ENCODE measurements around the gene DGCR6L. TPM values are rescaled to one million over a fixed set of nuclear protein-coding genes. Genes with fewer than 3 reads are reported as not detected.
"Not testable (repeated sequence)": the region's sequence is repeated elsewhere in the genome, so short reads cannot be mapped to it uniquely, and the experiment has no call there.

The DGCR6L gene
- polyA plus RNA-seq, 4 donors = 47.2 to 80.1 (median 53.8) TPM

- FAIRE-seq = not testable (repeated sequence)
- 89 to 93% (median 91%) methylated on average over 18 to 22 of the region's 22 CpGs for WGBS, 3 donors
Measured at GRCh38 chr22:20308806-20309650, 10.8 kb downstream of the DGCR6L start.

GRCh38 chr22:20307448-20308447 is 12.1 kb downstream of the DGCR6L start:
- not testable (repeated sequence) for H3K27me3 ChIP-seq (ENCODE audit: control insufficient read depth in 3 of 3, insufficient read depth in 3 of 3, low read length in 3 of 3); DNase-seq; H3K27ac ChIP-seq (ENCODE audit: low read depth in 1 of 3, low read length in 2 of 3); FAIRE-seq; H3K36me3 ChIP-seq (ENCODE audit: control insufficient read depth in 3 of 3, insufficient read depth in 2 of 3, low read depth in 1 of 3, low read length in 3 of 3); H3K4me1 ChIP-seq (ENCODE audit: control insufficient read depth in 3 of 3, insufficient read depth in 2 of 3, low read depth in 1 of 3, low read length in 2 of 3); H3K9me3 ChIP-seq (ENCODE audit: control insufficient read depth in 2 of 2, insufficient read depth in 1 of 2, low read depth in 1 of 2, low read length in 1 of 2); H3K4me3 ChIP-seq (ENCODE audit: low read depth in 1 of 3, low read length in 3 of 3)
- 83 to 89% (median 86%) methylated on average over 12 to 14 of the region's 14 CpGs for WGBS, 3 donors

More at GRCh38 chr22:20308806-20309650, 10.8 kb downstream of the DGCR6L start:
- not testable (repeated sequence) for H3K4me1 ChIP-seq (ENCODE audit: control insufficient read depth in 3 of 3, insufficient read depth in 2 of 3, low read depth in 1 of 3, low read length in 2 of 3); H3K9me3 ChIP-seq (ENCODE audit: control insufficient read depth in 2 of 2, insufficient read depth in 1 of 2, low read depth in 1 of 2, low read length in 1 of 2); DNase-seq; H3K27ac ChIP-seq (ENCODE audit: low read depth in 1 of 3, low read length in 2 of 3); H3K4me3 ChIP-seq (ENCODE audit: low read depth in 1 of 3, low read length in 3 of 3); H3K27me3 ChIP-seq (ENCODE audit: control insufficient read depth in 3 of 3, insufficient read depth in 3 of 3, low read length in 3 of 3)
- peaks cover 0 to 12% (median 0%) of the 10 kb centered on the region in 3 donors for H3K36me3 ChIP-seq (ENCODE audit: control insufficient read depth in 3 of 3, insufficient read depth in 2 of 3, low read depth in 1 of 3, low read length in 3 of 3)

- WGBS, 3 donors = 81 to 92% (median 91%) methylated on average over 17 to 20 of the region's 21 CpGs
- H3K27me3 ChIP-seq (ENCODE audit: control insufficient read depth in 3 of 3, insufficient read depth in 3 of 3, low read length in 3 of 3); H3K4me3 ChIP-seq (ENCODE audit: low read depth in 1 of 3, low read length in 3 of 3); H3K36me3 ChIP-seq (ENCODE audit: control insufficient read depth in 3 of 3, insufficient read depth in 2 of 3, low read depth in 1 of 3, low read length in 3 of 3); H3K9me3 ChIP-seq (ENCODE audit: control insufficient read depth in 2 of 2, insufficient read depth in 1 of 2, low read depth in 1 of 2, low read length in 1 of 2); H3K4me1 ChIP-seq (ENCODE audit: control insufficient read depth in 3 of 3, insufficient read depth in 2 of 3, low read depth in 1 of 3, low read length in 2 of 3); DNase-seq; H3K27ac ChIP-seq (ENCODE audit: low read depth in 1 of 3, low read length in 2 of 3); FAIRE-seq: not testable (repeated sequence)
Measured at GRCh38 chr22:20306646-20307447, 13.0 kb downstream of the DGCR6L start.

DNA sequence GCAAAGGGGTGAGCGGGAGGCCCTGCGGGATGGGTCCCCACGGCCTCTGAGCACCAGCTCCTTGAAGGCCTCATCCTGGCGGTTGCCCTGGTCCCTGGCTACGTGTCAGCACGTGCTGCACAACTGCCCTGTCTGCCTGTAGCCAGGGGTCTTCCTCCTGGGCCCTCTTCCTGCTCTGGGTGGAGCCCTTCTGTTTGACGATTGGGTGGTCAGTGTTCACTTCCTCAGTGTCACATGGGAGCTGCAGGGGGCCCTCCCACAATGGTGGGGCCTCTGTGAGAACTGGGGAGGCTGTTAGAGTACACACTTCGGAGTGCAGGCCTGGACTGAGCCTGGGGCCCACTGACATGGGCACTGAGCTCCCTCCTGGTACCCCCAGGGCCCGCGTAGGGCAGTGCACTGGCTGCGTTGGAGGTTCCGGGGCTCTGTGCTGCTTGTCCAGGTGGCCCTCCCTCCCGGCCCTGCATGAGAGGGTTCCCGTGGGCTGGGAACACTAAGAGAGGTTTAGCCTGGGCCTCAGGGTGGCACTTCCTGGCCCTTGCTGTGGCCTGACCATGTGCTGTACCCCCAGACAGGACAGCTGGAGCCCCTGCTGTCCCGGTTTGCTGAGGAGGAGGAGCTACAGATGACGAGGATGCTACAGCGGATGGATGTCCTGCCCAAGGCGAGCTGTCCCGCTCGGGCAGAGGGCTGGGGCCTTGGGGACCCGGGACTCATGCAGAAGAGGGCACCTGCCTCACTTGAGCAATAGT is 13.8 kb downstream of the DGCR6L start:
- Histone ChIP-seq H3K27me3 (ENCODE audit: control insufficient read depth in 3 of 3, insufficient read depth in 3 of 3, low read length in 3 of 3) (peaks cover 0 to 10% (median 5%) of the 10 kb centered on the region in 3 donors), H3K27ac (ENCODE audit: low read depth in 1 of 3, low read length in 2 of 3) (no peak overlapping the region), H3K4me1 (ENCODE audit: control insufficient read depth in 3 of 3, insufficient read depth in 2 of 3, low read depth in 1 of 3, low read length in 2 of 3) (no peaks in the 10 kb centered on the region), H3K9me3 (ENCODE audit: control insufficient read depth in 2 of 2, insufficient read depth in 1 of 2, low read depth in 1 of 2, low read length in 1 of 2) (no peaks in the 10 kb centered on the region), H3K36me3 (ENCODE audit: control insufficient read depth in 3 of 3, insufficient read depth in 2 of 3, low read depth in 1 of 3, low read length in 3 of 3) (no peaks in the 10 kb centered on the region), H3K4me3 (ENCODE audit: low read depth in 1 of 3, low read length in 3 of 3) (no peak overlapping the region)
- FAIRE-seq (no peak), DNase-seq (no peak)
- WGBS, 3 donors = 70 to 80% (median 78%) methylated on average over 19 to 21 of the region's 21 CpGs

DNA sequence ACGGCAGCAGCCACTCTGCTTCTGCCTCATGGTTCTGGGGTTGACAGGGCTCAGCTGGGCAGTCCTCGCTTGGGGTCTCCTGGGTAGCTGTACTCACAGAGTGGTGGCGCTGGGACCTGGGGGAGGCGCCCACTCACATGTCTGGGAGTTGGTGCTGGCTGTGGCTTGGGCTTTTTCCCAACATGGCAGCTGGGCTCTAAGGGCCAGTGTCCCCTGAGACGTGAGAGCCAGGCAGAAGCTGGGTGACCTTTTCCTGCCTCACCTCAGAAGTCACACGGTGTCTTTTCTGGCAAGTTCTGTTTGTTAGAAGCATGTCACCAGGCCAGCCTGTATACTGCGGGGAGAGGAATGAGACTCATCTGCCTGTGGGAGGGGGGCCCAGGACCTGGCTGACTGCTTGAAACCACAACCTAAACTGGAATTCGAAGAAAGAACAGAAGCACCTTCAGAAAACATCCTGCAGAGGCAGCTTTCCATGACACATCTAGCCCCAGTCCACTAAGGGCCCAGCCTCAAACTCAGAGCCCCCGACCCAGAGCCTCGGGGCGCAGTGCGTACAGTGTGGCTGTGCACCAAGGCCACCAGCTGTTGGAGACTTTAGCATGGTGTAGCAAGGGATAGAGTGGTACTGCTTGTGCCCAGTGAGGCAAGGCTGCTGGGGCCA is 14.5 kb downstream of the DGCR6L start:
- WGBS, 3 donors = 87 to 90% (median 88%) methylated on average over 7 to 12 of the region's 12 CpGs
- H3K4me1 ChIP-seq (ENCODE audit: control insufficient read depth in 3 of 3, insufficient read depth in 2 of 3, low read depth in 1 of 3, low read length in 2 of 3); H3K4me3 ChIP-seq (ENCODE audit: low read depth in 1 of 3, low read length in 3 of 3); H3K27ac ChIP-seq (ENCODE audit: low read depth in 1 of 3, low read length in 2 of 3); H3K36me3 ChIP-seq (ENCODE audit: control insufficient read depth in 3 of 3, insufficient read depth in 2 of 3, low read depth in 1 of 3, low read length in 3 of 3); DNase-seq; H3K9me3 ChIP-seq (ENCODE audit: control insufficient read depth in 2 of 2, insufficient read depth in 1 of 2, low read depth in 1 of 2, low read length in 1 of 2); FAIRE-seq: not testable (repeated sequence)
- H3K27me3 ChIP-seq (ENCODE audit: control insufficient read depth in 3 of 3, insufficient read depth in 3 of 3, low read length in 3 of 3) = peaks cover 0 to 12% (median 5%) of the 10 kb centered on the region in 3 donors

DNA sequence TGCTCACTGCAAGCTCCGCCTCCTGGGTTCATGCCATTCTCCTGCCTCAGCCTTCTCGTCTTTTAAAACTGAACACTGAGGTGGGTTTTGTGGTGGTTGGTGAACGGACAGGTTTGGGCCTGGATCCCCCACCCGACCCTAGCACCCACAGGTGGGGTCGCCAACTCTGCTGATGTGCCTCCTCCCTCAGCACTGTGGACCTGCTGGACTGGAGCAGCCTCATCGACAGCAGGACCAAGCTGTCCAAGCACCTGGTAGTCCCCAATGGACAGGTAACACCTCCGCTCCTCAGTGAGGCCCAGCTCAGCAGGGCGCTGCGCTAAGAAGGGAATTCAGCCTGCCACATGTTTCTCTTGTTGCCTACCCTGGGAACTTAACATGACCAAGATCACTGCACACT is 15.2 kb downstream of the DGCR6L start:
- Histone ChIP-seq H3K27me3 (ENCODE audit: control insufficient read depth in 3 of 3, insufficient read depth in 3 of 3, low read length in 3 of 3) (peaks cover 0 to 16% (median 5%) of the 10 kb centered on the region in 3 donors), H3K4me1 (ENCODE audit: control insufficient read depth in 3 of 3, insufficient read depth in 2 of 3, low read depth in 1 of 3, low read length in 2 of 3) (peaks cover 0 to 4% (median 0%) of the 10 kb centered on the region in 3 donors), H3K36me3 (ENCODE audit: control insufficient read depth in 3 of 3, insufficient read depth in 2 of 3, low read depth in 1 of 3, low read length in 3 of 3) (no peaks in the 10 kb centered on the region), H3K4me3 (ENCODE audit: low read depth in 1 of 3, low read length in 3 of 3) (no peak overlapping the region), H3K9me3 (ENCODE audit: control insufficient read depth in 2 of 2, insufficient read depth in 1 of 2, low read depth in 1 of 2, low read length in 1 of 2) (no peaks in the 10 kb centered on the region), H3K27ac (ENCODE audit: low read depth in 1 of 3, low read length in 2 of 3) (no peak overlapping the region)
- DNase-seq (no peak), FAIRE-seq (no peak)
- 83 to 90% (median 87%) methylated on average over 9 of the region's 9 CpGs for WGBS, 3 donors

GRCh38 chr22:20303229-20303534 is 16.7 kb downstream of the DGCR6L start:
- not testable (repeated sequence) for FAIRE-seq; H3K36me3 ChIP-seq (ENCODE audit: control insufficient read depth in 3 of 3, insufficient read depth in 2 of 3, low read depth in 1 of 3, low read length in 3 of 3); H3K27ac ChIP-seq (ENCODE audit: low read depth in 1 of 3, low read length in 2 of 3); DNase-seq; H3K9me3 ChIP-seq (ENCODE audit: control insufficient read depth in 2 of 2, insufficient read depth in 1 of 2, low read depth in 1 of 2, low read length in 1 of 2); H3K4me3 ChIP-seq (ENCODE audit: low read depth in 1 of 3, low read length in 3 of 3)
- H3K27me3 ChIP-seq (ENCODE audit: control insufficient read depth in 3 of 3, insufficient read depth in 3 of 3, low read length in 3 of 3) = peaks cover 0 to 21% (median 5%) of the 10 kb centered on the region in 3 donors
- 54 to 70% (median 68%) methylated on average over 6 to 7 of the region's 7 CpGs for WGBS, 3 donors
- H3K4me1 ChIP-seq (ENCODE audit: control insufficient read depth in 3 of 3, insufficient read depth in 2 of 3, low read depth in 1 of 3, low read length in 2 of 3) = peaks cover 0 to 11% (median 0%) of the 10 kb centered on the region in 3 donors
